ENCODE measurements around the gene HIF1A. TPM values are rescaled to one million over a fixed set of nuclear protein-coding genes. Genes with fewer than 3 reads are reported as not detected.

HIF1A gene
- total and polyA plus RNA-seq, 7 donors: 4.3 to 32.4 (median 17.4) TPM

DNA sequence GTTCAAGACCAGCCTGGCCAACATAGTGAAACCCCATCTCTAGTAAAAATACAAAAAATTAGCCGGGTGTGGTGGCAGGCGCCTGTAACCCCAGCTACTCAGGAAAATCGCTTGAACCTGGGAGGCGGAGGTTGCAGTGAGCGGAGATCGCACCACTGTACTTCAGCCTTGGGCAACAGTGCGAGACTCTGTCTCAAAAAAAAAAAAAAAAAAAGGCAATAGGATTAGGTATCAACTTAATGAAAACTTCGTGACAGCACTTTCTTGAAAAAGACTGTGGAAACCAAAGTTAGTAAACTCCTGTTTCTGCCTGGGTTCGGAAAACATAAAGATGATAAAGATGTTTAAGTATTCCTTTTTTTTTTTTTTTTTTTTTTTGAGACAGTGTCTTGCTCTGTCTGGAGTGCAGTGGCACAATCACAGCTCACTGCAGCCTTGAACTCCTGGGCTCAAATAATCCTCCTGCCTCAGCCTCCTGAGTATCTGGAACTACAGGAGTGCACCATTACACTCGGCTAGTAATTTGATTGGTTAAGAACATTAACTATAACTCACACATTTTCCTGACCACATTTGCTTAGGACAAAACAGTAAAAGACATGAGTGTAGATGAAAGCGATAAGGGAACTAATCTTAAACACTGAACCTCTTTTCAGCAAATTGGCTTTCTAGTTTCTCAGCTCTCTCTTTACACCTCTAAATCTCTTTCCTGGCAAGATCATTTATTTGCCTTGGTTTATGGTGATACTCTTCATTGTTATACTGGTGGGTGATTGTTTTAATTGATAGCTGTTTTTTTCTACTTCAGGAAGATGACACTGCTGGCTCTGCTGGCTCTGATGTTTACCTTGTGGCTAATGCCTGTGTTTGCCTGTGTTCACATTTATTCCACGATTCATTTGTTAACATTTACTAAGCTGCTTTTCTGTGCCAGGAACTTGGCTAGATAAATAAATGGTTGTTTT is 15.8 kb downstream of the HIF1A start:
- 78 to 82% (median 80%) methylated on average over 12 of the region's 12 CpGs for WGBS, 3 donors
- TF ChIP-seq, protein P1, sequence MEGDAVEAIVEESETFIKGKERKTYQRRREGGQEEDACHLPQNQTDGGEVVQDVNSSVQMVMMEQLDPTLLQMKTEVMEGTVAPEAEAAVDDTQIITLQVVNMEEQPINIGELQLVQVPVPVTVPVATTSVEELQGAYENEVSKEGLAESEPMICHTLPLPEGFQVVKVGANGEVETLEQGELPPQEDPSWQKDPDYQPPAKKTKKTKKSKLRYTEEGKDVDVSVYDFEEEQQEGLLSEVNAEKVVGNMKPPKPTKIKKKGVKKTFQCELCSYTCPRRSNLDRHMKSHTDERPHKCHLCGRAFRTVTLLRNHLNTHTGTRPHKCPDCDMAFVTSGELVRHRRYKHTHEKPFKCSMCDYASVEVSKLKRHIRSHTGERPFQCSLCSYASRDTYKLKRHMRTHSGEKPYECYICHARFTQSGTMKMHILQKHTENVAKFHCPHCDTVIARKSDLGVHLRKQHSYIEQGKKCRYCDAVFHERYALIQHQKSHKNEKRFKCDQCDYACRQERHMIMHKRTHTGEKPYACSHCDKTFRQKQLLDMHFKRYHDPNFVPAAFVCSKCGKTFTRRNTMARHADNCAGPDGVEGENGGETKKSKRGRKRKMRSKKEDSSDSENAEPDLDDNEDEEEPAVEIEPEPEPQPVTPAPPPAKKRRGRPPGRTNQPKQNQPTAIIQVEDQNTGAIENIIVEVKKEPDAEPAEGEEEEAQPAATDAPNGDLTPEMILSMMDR (IDR thresholded peaks at IDR 0.05): no peak
- ATAC-seq (no peak), DNase-seq (no peak)
- Histone ChIP-seq H3K27ac (no peak overlapping the region), H3K27me3 (ENCODE audit: insufficient read depth in 3 of 3, low read length in 2 of 3) (no peaks in the 10 kb centered on the region), H3K36me3 (ENCODE audit: insufficient read depth in 1 of 2, low read depth in 1 of 2) (no peaks in the 10 kb centered on the region), H3K9me3 (no peaks in the 10 kb centered on the region), H3K4me1 (peaks cover 15% of the 10 kb centered on the region), H3K4me3 (no peak overlapping the region)
- intact Hi-C loops (cut with DNase I): no loop called here

DNA sequence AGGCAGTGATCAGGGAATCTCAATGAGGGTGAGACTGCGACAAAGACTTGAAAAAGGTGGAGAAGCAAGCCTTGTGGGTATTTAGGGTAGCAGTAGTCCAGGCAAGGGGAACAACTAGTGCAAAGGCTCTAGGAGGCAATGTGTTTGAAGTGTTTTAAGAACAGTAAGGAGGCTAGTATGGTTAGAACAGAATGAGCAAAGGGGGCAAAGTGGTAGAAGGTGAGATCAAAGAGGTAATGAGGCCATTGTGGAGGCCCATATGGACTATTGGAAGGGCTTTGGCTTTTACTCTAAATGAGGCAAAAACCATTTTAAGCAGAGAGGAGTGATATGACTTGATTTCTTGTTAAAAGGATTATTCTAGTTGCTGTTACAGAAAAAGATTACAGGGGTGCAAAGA is 16.8 kb downstream of the HIF1A start:
- intact Hi-C loops (cut with DNase I): no loop called here
- Histone ChIP-seq H3K36me3 (ENCODE audit: insufficient read depth in 1 of 2, low read depth in 1 of 2) (no peaks in the 10 kb centered on the region), H3K27me3 (ENCODE audit: insufficient read depth in 3 of 3, low read length in 2 of 3) (no peaks in the 10 kb centered on the region), H3K27ac (no peak overlapping the region), H3K4me3 (no peak overlapping the region), H3K9me3 (no peaks in the 10 kb centered on the region), H3K4me1 (peaks cover 15% of the 10 kb centered on the region)
- 96 to 100% (median 98%) methylated on average over 1 of the region's 1 CpG for WGBS, 3 donors
- TF ChIP-seq, protein P1 (IDR thresholded peaks at IDR 0.05): no peak
- no peak for DNase-seq
- no peak for ATAC-seq

DNA sequence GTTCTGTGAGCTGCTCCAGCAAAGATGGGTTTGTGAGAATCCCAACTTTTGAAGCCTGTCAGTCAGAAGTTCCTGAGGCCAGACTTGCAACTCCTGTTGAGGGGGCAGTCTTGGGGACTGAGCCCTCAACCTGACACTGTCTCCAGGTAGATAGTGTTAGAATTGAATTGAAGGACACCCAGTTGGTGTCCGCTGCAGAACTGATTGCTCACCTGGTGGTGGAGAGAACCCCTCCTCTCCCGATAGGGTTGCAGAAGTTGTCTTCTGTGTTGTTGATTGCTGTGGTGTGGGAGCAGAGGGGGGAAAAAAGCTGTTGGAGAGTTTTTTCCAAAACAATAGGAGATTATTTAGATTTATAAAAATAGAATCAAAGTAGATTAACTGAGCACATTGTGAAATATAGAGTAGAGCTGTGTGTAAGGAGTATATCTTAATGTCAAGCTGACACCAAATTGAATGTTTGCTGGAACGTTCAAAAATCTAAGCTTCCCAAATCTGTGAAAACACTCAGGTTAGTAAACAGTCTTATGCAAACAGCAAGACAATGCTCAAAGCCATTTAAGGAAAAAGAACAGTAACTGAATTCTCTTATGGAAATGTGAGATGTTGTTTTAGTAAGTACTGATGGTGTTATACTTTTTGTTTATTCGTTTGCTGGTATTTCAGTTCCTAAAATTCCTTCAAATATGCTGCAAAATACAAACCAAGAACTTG is 18.6 kb downstream of the HIF1A start:
- 70 to 79% (median 71%) methylated on average over 4 of the region's 4 CpGs for WGBS, 3 donors
- H3K27ac ChIP-seq: no peak overlapping the region
- DNase-seq: no peak
- TF ChIP-seq, protein P1 (IDR thresholded peaks at IDR 0.05): no peak
- ATAC-seq: no peak
- no peaks in the 10 kb centered on the region for H3K9me3 ChIP-seq
- peaks cover 20% of the 10 kb centered on the region for H3K4me1 ChIP-seq
- H3K36me3 ChIP-seq (ENCODE audit: insufficient read depth in 1 of 2, low read depth in 1 of 2): no peaks in the 10 kb centered on the region
- H3K27me3 ChIP-seq (ENCODE audit: insufficient read depth in 3 of 3, low read length in 2 of 3): no peaks in the 10 kb centered on the region
- H3K4me3 ChIP-seq: no peak overlapping the region
- intact Hi-C loops (cut with DNase I): no loop called here

DNA sequence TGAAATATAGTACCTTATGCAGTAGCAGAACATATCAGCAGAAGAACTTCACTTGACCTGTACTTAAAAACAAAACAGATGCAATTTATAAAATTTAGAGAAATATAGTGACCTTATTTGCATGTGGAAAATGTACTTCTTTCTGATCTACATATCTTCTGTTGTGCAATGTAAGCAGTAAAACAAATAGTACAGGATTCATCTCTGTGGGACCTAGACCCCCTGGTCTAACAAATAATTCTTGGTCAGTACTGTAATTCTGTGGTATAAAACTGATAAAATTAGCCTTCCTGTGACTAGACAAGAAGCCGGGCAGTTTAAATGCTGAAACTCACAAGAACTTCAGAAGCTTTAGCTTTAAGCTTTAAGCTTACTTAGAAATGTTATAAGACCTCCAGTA is 21.6 kb downstream of the HIF1A start:
- intact Hi-C loops (cut with DNase I): no loop called here
- TF ChIP-seq, protein P1 (IDR thresholded peaks at IDR 0.05): no peak
- Histone ChIP-seq H3K9me3 (no peaks in the 10 kb centered on the region), H3K36me3 (ENCODE audit: insufficient read depth in 1 of 2, low read depth in 1 of 2) (peaks cover 0 to 8% of the 10 kb centered on the region in 2 donors), H3K27ac (no peak overlapping the region), H3K27me3 (ENCODE audit: insufficient read depth in 3 of 3, low read length in 2 of 3) (no peaks in the 10 kb centered on the region), H3K4me1 (peaks cover 32% of the 10 kb centered on the region), H3K4me3 (no peak overlapping the region)
- no peak for DNase-seq
- WGBS, 3 donors: 84 to 88% (median 85%) methylated on average over 1 of the region's 1 CpG
- ATAC-seq: no peak

Data from psoas muscle (tissue), 8 donors.